K562 (cell line): ENCODE results near the gene ADAMTS20. TPM values are rescaled to one million over a fixed set of nuclear protein-coding genes. Genes with fewer than 3 reads are reported as not detected.

Experiments
- ATAC-seq: fragments of 200-7000 bp; cut with Tn5 transposase; 3 replicates; pipeline ENCODE4 v1.9.1; 2020; ENCODE audit warnings: moderate library complexity
- BruUV-seq: library from RNA; stranded (reverse); fragments of 400-500 nt; replicated peaks from 2 replicates; lab custom pipeline; 2021; lab: Mats Ljungman, UMichigan
- CTCF ChIA-PET: fragments of 300-600 bp; formaldehyde crosslinking; extraction: SDS; loops from one replicate; lab custom pipeline; 2021; ENCODE audit warnings: low intra/inter-chr PET ratio; lab: Yijun Ruan, JAX
- POLR2A ChIA-PET: fragments of 300-600, 350-650 bp; sonication (Branson Sonifier 250); formaldehyde crosslinking; extraction: SDS; loops from one replicate; lab custom pipeline; 2021; ENCODE audit warnings: antibody characterized with exemption, inconsistent platforms; lab: Yijun Ruan, JAX
- DNase-seq, 4 experiments: peaks; one replicate each; pipeline versions ENCODE4 v3.0.0 to v3.0.0-alpha.2; 2011 to 2018; ENCODE audit warnings: low spot score in 3 of 4, mixed read lengths in 3 of 4; ENCODE audit errors: extremely low read depth in 1 of 4
- FAIRE-seq: peaks from 2 replicates; lab custom pipeline; 2011; peaks lifted over from hg19 to GRCh38; lab: Jason Lieb, UNC
- H2AFZ ChIP-seq: 2 replicates; pipeline ENCODE4 v1.6.0; 2011; ENCODE audit warnings: low read depth, low read length, control low read depth, inconsistent platforms
- H3K27ac ChIP-seq: fragments of 200-600 bp; 3 replicates; pipeline ENCODE4 v1.8.0; 2011; ENCODE audit warnings: low read depth, mild to moderate bottlenecking, control low read depth, inconsistent platforms, low read length, moderate library complexity, mixed read lengths; ENCODE audit errors: extremely low read depth
- H3K27me3 ChIP-seq, 2 experiments: fragments of 300-600 bp in 1 of 2; 2 replicates in 1 of 2; 3 replicates in 1 of 2; pipeline versions ENCODE4 v1.6.0 to v1.8.0; 2011; ENCODE audit warnings: inconsistent platforms in 2 of 2, low read length in 2 of 2, mild to moderate bottlenecking in 1 of 2, mixed read lengths in 1 of 2, moderate library complexity in 1 of 2; ENCODE audit not compliant: control insufficient read depth in 2 of 2, insufficient read depth in 2 of 2
- H3K36me3 ChIP-seq: fragments of 300-600 bp; 3 replicates; pipeline ENCODE4 v1.8.0; 2011; ENCODE audit warnings: mild to moderate bottlenecking, low read length, inconsistent platforms; ENCODE audit not compliant: control insufficient read depth, insufficient read depth
- H3K4me1 ChIP-seq, 2 experiments: fragments of 200-600 bp in 1 of 2; replicated peaks in 1 of 2; 2 replicates in 1 of 2; 3 replicates in 1 of 2; pipeline versions ENCODE4 v1.5.1 to v1.8.0; 2011; ENCODE audit warnings: inconsistent platforms in 2 of 2, low read length in 2 of 2, mild to moderate bottlenecking in 1 of 2, mixed read lengths in 1 of 2, moderate library complexity in 1 of 2; ENCODE audit not compliant: control insufficient read depth in 2 of 2, insufficient read depth in 2 of 2
- H3K4me2 ChIP-seq: 2 replicates; pipeline ENCODE4 v1.6.1; 2011; ENCODE audit warnings: low read length, control low read depth, inconsistent platforms, mixed read lengths; ENCODE audit not compliant: insufficient read depth
- H3K4me3 ChIP-seq: fragments of 200-600 bp; sonication (generic), shearing (Covaris generic); 2 replicates; pipeline ENCODE4 v1.5.1; 2016; ENCODE audit warnings: control low read depth, inconsistent platforms
- H3K79me2 ChIP-seq: fragments of 200-600 bp; 3 replicates; pipeline ENCODE4 v1.8.0; 2011; ENCODE audit warnings: low read length, inconsistent platforms; ENCODE audit not compliant: control insufficient read depth, insufficient read depth
- H3K9ac ChIP-seq, 2 experiments: 2 replicates each; pipeline versions ENCODE4 v1.6.0 to v1.6.1; 2011; ENCODE audit warnings: low read depth in 2 of 2, low read length in 2 of 2, control low read depth in 1 of 2, inconsistent platforms in 1 of 2, mild to moderate bottlenecking in 1 of 2, mixed read lengths in 1 of 2; ENCODE audit not compliant: insufficient read depth in 1 of 2
- H3K9me1 ChIP-seq: one replicate; pipeline ENCODE4 v1.6.0; 2011; ENCODE audit warnings: inconsistent platforms, mild to moderate bottlenecking, low read length, moderate library complexity; ENCODE audit not compliant: control insufficient read depth, insufficient read depth
- H3K9me3 ChIP-seq: replicated peaks from 2 replicates; pipeline ENCODE4 v1.5.1; 2011; ENCODE audit warnings: low read depth, low read length, inconsistent platforms; ENCODE audit not compliant: control insufficient read depth, insufficient read depth
- H4K20me1 ChIP-seq: replicated peaks from 2 replicates; pipeline ENCODE4 v1.6.1; 2011; ENCODE audit warnings: low read length, inconsistent platforms, mixed read lengths; ENCODE audit not compliant: control insufficient read depth, insufficient read depth
- KLF1 ChIP-seq: fragments of 450-650 bp; IDR thresholded peaks from 2 replicates; pipeline ENCODE4 v1.6.1; 2016; ENCODE audit warnings: missing genetic modification characterization, missing compliant biosample characterization
- PRPF4 ChIP-seq: fragments of 200-400 bp; formaldehyde crosslinking; IDR thresholded peaks from one replicate; pipeline ENCODE4 v1.6.1; 2017; ENCODE audit warnings: low read length, low read depth, mild to moderate bottlenecking; ENCODE audit not compliant: insufficient read depth, poor library complexity, severe bottlenecking
- RFX7 ChIP-seq: fragments of 250-450 bp; sonication (Bioruptor Pico); IDR thresholded peaks from 2 replicates; pipeline ENCODE4 v1.5.1; 2021; ENCODE audit warnings: mild to moderate bottlenecking
- ZNF143 ChIP-seq: sonication (generic); formaldehyde crosslinking; IDR thresholded peaks from 2 replicates; pipeline ENCODE4 v1.9.0; 2022; ENCODE audit warnings: mild to moderate bottlenecking, missing genetic modification reagents
- ZNF174 ChIP-seq: fragments of 250-450 bp; sonication (Bioruptor Pico); IDR thresholded peaks from 2 replicates; pipeline ENCODE4 v1.4.0; 2020; ENCODE audit warnings: mild to moderate bottlenecking
- ZNF175 ChIP-seq: fragments of 200-800 bp; sonication (Bioruptor generic); IDR thresholded peaks from 2 replicates; pipeline ENCODE4 v1.6.1; 2016; ENCODE audit warnings: low read depth, mild to moderate bottlenecking, missing genetic modification characterization, missing compliant biosample characterization
- WGBS: fragments of 100-300 bp; shearing (Covaris generic); methylation state at CpG from one replicate; pipeline ENCODE4 v1.1.6; 2016; ENCODE audit warnings: low coverage, mixed read lengths; ENCODE audit not compliant: insufficient coverage; ENCODE audit errors: missing lambda C conversion rate; 5-methylcytosine and 5-hydroxymethylcytosine counted together
- in situ Hi-C: fragments of 300-500 bp; cut with MboI; formaldehyde crosslinking; loops from 4 replicates; pipeline ENCODE4 v1.15.0; 2018; ENCODE audit warnings: inconsistent platforms, mixed read lengths
- intact Hi-C: fragments of 100-400 bp; cut with micrococcal nuclease; formaldehyde crosslinking; loops from 2 replicates; pipeline ENCODE4 v1.14.2; 2022
- polyA plus RNA-seq, 8 experiments: library from polyadenylated mRNA; depleted of rRNA in 4 of 8; stranded (reverse) in 5 of 8; unstranded in 3 of 8; fragments of >200 nt; fragmentation: Nextera tagmentation in 2 of 8; fragmentation: Illumina TruSeq in 1 of 8; extraction: Ambion mirVana in 2 of 8; extraction: Trizol in 1 of 8; gene quantifications; 2 replicates each; pipeline versions ENCODE4 v1.2.1 to v1.2.3, GENCODE V29; 2011 to 2014; ENCODE audit warnings: inconsistent platforms in 1 of 8, missing spikeins in 1 of 8
- total RNA-seq, 7 experiments: library from RNA; depleted of rRNA in 6 of 7; stranded (reverse); fragments of >200 nt in 6 of 7; fragmentation: Illumina TruSeq in 2 of 7; extraction: Trizol in 2 of 7; gene quantifications; 2 replicates each; pipeline versions ENCODE4 v1.2.1 to v1.2.3, GENCODE V29; 2011 to 2021; ENCODE audit warnings: low replicate concordance in 1 of 7
- TF ChIP-seq, protein P1 (sequence below), 2 experiments: fragments of 450-650 bp; IDR thresholded peaks; 2 replicates each; pipeline ENCODE4 v1.6.1; 2016; ENCODE audit warnings: mild to moderate bottlenecking in 2 of 2, borderline replicate concordance in 1 of 2, low read depth in 1 of 2, moderate library complexity in 1 of 2
- TF ChIP-seq, protein P2 (sequence below): fragments of 250-450 bp; sonication (Bioruptor Pico); IDR thresholded peaks from 2 replicates; pipeline ENCODE4 v1.8.0; 2022; ENCODE audit warnings: moderate library complexity, mild to moderate bottlenecking, inconsistent platforms
- TF ChIP-seq, protein P3 (sequence below): IDR thresholded peaks from 3 replicates; pipeline ENCODE4 v1.6.1; 2011; ENCODE audit warnings: borderline replicate concordance, mild to moderate bottlenecking, moderate library complexity; ENCODE audit not compliant: insufficient read length; ENCODE audit errors: extremely low read depth

ADAMTS20 gene
- total and polyA plus RNA-seq, 9 of the 15 experiments (the other 6 are each of a cell fraction or from before 2014, with no cell fraction given) = 0.01 to 0.84 (median 0.07) TPM; not detected in 2

DNA sequence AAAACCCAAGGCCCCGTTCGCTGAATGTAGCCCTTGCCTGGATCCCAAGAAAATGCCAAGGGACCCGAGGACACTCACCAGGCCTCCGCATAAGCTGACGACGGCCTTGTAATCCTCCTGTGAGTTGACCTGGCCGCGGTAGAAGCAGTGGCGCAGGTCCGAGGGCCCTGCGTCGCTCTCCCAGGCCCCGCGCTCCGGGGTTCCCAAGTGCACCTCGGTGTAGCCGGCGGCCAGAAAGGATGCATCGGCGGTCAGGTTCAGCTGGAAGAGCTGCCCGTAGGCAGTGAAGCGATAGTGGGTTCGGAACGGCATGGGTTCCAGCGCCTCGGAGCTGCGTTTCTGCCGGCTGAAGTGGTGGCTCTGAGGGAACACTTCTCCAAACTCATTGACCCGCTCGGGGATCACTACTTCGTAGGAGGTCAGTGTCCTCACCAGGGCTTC lies 1.2 kb downstream of the ADAMTS20 start:
- Histone ChIP-seq H3K27ac (no peak overlapping the region), H3K4me2 (no peak overlapping the region), H3K4me3 (no peak overlapping the region), H3K9me3 (no peaks in the 10 kb centered on the region), H3K79me2 (no peaks in the 10 kb centered on the region), H4K20me1 (no peaks in the 10 kb centered on the region), H3K27me3 (peaks cover 0 to 5% of the 10 kb centered on the region in 2 experiments; a peak in 1 of 5 replicates), H3K9ac (no peak overlapping the region), H3K4me1 (peaks cover 0 to 10% of the 10 kb centered on the region in 2 experiments; a peak in 1 of 5 replicates), H2AFZ (no peak overlapping the region), H3K36me3 (no peaks in the 10 kb centered on the region), H3K9me1 (no peaks in the 10 kb centered on the region)
- 1% methylated on average over 31 of the region's 31 CpGs for WGBS
- no TSS peak for BruUV-seq
- no peak for FAIRE-seq
- DNase-seq = no peak
- POLR2A ChIA-PET = no interaction called here
- ATAC-seq = no peak
- CTCF ChIA-PET = no interaction called here
- intact Hi-C loops (no loop called here), in situ Hi-C loops (no loop called here)
- TF ChIP-seq ZNF143 (CRISPR knock-in tag) (no peak), PRPF4 (no peak), RFX7 (CRISPR knock-in tag) (no peak), ZNF175 (CRISPR knock-in tag) (no peak), KLF1 (no peak), ZNF174 (CRISPR knock-in tag) (no peak)
- TF ChIP-seq, protein P1, sequence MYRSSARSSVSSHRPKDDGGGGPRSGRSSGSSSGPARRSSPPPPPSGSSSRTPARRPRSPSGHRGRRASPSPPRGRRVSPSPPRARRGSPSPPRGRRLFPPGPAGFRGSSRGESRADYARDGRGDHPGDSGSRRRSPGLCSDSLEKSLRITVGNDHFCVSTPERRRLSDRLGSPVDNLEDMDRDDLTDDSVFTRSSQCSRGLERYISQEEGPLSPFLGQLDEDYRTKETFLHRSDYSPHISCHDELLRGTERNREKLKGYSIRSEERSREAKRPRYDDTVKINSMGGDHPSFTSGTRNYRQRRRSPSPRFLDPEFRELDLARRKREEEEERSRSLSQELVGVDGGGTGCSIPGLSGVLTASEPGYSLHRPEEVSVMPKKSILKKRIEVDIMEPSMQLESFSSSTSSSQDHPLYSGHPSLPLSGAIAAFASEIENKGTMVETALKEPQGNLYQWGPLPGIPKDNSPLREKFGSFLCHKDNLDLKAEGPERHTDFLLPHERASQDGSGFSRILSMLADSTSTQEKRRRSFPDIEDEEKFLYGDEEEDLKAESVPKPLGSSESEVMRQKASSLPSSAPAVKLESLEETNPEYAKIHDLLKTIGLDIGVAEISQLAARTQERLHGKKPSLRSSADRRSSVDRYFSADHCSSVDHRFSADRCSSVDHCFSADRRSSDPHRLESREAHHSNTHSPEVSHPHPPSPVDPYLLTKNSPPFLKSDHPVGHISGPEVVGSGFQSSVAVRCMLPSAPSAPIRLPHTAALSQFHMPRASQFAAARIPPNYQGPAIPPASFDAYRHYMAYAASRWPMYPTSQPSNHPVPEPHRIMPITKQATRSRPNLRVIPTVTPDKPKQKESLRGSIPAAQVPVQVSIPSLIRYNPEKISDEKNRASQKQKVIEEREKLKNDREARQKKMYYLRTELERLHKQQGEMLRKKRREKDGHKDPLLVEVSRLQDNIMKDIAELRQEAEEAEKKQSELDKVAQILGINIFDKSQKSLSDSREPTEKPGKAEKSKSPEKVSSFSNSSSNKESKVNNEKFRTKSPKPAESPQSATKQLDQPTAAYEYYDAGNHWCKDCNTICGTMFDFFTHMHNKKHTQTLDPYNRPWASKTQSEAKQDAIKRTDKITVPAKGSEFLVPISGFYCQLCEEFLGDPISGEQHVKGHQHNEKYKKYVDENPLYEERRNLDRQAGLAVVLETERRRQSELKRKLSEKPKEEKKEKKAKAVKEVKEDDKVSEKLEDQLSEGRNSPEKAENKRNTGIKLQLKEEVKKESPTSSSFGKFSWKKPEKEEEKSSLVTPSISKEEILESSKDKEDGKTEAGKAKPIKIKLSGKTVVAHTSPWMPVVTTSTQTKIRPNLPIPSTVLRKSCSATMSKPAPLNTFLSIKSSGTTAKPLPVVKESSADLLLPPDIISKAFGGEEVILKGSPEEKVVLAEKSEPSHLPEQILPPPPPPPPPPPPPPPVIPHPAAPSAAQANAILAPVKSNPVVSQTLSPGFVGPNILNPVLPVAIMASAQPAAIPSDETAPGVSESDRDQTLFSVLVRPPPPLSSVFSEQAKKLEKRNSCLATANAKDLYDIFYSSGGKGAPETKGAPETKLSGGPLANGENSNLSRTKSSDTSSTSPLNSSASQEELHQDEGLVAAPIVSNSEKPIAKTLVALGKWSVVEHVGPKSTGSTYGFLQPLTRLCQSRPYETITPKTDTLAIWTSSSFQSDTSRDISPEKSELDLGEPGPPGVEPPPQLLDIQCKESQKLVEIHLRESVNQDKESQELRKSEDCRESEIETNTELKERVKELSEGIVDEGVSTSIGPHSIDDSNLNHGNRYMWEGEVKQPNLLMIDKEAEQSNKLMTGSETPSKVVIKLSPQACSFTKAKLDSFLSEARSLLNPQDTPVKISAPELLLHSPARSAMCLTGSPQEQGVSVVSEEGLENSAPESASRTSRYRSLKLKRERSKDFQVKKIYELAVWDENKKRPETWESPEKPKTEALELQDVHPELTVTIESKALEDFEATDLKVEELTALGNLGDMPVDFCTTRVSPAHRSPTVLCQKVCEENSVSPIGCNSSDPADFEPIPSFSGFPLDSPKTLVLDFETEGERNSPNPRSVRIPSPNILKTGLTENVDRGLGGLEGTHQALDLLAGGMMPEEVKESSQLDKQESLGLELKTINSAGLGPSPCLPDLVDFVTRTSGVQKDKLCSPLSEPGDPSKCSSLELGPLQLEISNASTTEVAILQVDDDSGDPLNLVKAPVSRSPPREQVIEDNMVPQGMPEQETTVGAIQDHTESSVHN (IDR thresholded peaks at IDR 0.05; ENCODE audit: borderline replicate concordance in 1 of 2, low read depth in 1 of 2) = no peak
- TF ChIP-seq, protein P2, sequence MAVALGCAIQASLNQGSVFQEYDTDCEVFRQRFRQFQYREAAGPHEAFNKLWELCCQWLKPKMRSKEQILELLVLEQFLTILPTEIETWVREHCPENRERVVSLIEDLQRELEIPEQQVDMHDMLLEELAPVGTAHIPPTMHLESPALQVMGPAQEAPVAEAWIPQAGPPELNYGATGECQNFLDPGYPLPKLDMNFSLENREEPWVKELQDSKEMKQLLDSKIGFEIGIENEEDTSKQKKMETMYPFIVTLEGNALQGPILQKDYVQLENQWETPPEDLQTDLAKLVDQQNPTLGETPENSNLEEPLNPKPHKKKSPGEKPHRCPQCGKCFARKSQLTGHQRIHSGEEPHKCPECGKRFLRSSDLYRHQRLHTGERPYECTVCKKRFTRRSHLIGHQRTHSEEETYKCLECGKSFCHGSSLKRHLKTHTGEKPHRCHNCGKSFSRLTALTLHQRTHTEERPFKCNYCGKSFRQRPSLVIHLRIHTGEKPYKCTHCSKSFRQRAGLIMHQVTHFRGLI (CRISPR knock-in tag) = no peak
- TF ChIP-seq, protein P3, sequence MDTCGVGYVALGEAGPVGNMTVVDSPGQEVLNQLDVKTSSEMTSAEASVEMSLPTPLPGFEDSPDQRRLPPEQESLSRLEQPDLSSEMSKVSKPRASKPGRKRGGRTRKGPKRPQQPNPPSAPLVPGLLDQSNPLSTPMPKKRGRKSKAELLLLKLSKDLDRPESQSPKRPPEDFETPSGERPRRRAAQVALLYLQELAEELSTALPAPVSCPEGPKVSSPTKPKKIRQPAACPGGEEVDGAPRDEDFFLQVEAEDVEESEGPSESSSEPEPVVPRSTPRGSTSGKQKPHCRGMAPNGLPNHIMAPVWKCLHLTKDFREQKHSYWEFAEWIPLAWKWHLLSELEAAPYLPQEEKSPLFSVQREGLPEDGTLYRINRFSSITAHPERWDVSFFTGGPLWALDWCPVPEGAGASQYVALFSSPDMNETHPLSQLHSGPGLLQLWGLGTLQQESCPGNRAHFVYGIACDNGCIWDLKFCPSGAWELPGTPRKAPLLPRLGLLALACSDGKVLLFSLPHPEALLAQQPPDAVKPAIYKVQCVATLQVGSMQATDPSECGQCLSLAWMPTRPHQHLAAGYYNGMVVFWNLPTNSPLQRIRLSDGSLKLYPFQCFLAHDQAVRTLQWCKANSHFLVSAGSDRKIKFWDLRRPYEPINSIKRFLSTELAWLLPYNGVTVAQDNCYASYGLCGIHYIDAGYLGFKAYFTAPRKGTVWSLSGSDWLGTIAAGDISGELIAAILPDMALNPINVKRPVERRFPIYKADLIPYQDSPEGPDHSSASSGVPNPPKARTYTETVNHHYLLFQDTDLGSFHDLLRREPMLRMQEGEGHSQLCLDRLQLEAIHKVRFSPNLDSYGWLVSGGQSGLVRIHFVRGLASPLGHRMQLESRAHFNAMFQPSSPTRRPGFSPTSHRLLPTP = no peak
